ENCODE measurements around the gene DIABLO. TPM values are rescaled to one million over a fixed set of nuclear protein-coding genes. Genes with fewer than 3 reads are reported as not detected.
A peak's percentile ranks its signal among the peaks of the same experiment; 100 is the strongest.

Gene DIABLO
- total RNA-seq, 1 donor from 2014 or later = 57.6 TPM

GRCh38 chr12:122207391-122207790, 18.5 kb downstream of the DIABLO start:
- H3K9me3 Mint-ChIP-seq = no peaks in the 10 kb centered on the region
- H3K27me3 Mint-ChIP-seq = peaks cover 34% of the 10 kb centered on the region
- H3K4me3 Mint-ChIP-seq = no peak overlapping the region
- H3K4me1 Mint-ChIP-seq (ENCODE audit: unreplicated experiment) = peaks cover 4% of the 10 kb centered on the region
- H3K36me3 Mint-ChIP-seq = peaks cover 27% of the 10 kb centered on the region
- TF ChIP-seq CTCF (conservative IDR thresholded peaks at IDR 0.05) = no peak
- H3K27ac Mint-ChIP-seq = no peak overlapping the region
- no peak for DNase-seq (ENCODE audit: extremely low spot score, unreplicated experiment)

- no peaks in the 10 kb centered on the region for H3K9me3 Mint-ChIP-seq
- no peak for TF ChIP-seq CTCF (conservative IDR thresholded peaks at IDR 0.05)
- H3K27ac Mint-ChIP-seq = no peak overlapping the region
- no peak for DNase-seq (ENCODE audit: extremely low spot score, unreplicated experiment)
- peaks cover 23% of the 10 kb centered on the region for H3K36me3 Mint-ChIP-seq
- no peak overlapping the region for H3K4me3 Mint-ChIP-seq
- peaks cover 4% of the 10 kb centered on the region for H3K4me1 Mint-ChIP-seq (ENCODE audit: unreplicated experiment)
- peaks cover 35% of the 10 kb centered on the region for H3K27me3 Mint-ChIP-seq
Measured at GRCh38 chr12:122206976-122207375, 18.9 kb downstream of the DIABLO start.

- Mint-ChIP-seq H3K27ac (no peak overlapping the region), H3K27me3 (peaks cover 40% of the 10 kb centered on the region), H3K4me1 (ENCODE audit: unreplicated experiment) (peaks cover 4% of the 10 kb centered on the region), H3K36me3 (peaks cover 19% of the 10 kb centered on the region), H3K9me3 (no peaks in the 10 kb centered on the region), H3K4me3 (peak overlapping the region; percentile 57)
- DNase-seq (ENCODE audit: extremely low spot score, unreplicated experiment) = no peak
- no peak for TF ChIP-seq CTCF (conservative IDR thresholded peaks at IDR 0.05)
Measured at GRCh38 chr12:122206111-122206881, 19.6 kb downstream of the DIABLO start.

GRCh38 chr12:122205053-122205925, 20.6 kb downstream of the DIABLO start:
- H3K27me3 Mint-ChIP-seq = peaks cover 42% of the 10 kb centered on the region

More at GRCh38 chr12:122205053-122205925, 20.6 kb downstream of the DIABLO start:
- H3K27ac Mint-ChIP-seq = peak overlapping the region; percentile 49
- no peak for DNase-seq (ENCODE audit: extremely low spot score, unreplicated experiment)
- H3K36me3 Mint-ChIP-seq = peaks cover 19% of the 10 kb centered on the region
- TF ChIP-seq CTCF (conservative IDR thresholded peaks at IDR 0.05) = no peak
- H3K4me1 Mint-ChIP-seq (ENCODE audit: unreplicated experiment) = peaks cover 4% of the 10 kb centered on the region
- H3K4me3 Mint-ChIP-seq = peak overlapping the region; percentile 92
- H3K9me3 Mint-ChIP-seq = no peaks in the 10 kb centered on the region

All from type B pancreatic cell (in vitro differentiated cells).